Measurements from ENCODE around the gene TRABD2B. TPM values are rescaled to one million over a fixed set of nuclear protein-coding genes. Genes with fewer than 3 reads are reported as not detected.
A peak's percentile ranks its signal among the peaks of the same experiment; 100 is the strongest.

Gene TRABD2B
- total RNA-seq, 2 donors from 2014 or later: 3.8 to 10.7 TPM

DNA sequence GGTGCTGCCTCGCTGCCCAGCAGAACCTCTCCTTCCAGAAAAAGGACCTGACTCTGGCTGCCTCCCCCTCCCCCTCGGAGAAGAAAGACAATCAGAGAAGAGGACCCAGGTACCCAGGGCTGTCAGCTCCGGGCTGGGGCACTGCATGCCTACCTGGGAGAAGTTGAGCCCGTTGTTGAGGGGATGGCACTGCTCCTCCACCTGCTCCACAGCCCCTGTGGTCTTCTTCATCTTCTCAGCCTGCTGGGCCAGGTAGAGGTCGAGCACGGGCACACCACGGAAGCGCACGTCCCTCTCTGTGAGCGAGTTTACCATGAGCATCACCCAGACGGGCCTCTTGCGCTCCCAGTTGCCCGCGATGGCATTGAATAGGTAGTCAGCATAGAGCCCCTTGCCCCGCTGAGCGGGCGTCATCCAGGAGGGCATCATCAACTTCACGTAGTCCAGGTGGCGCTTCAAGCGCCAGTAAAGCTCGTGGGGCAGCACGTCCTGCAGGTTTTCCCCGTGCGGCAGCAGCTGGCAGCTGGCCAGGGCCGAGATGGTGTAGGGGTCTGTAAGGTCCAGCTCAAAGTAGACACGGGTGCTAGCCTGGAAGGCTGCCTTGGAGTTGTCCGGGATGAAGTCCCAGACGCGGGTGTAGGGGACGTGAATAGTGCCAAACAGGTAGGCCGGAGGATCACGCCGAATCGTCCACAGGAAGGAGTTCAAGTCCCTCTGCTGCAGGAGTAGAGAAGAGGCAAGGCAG is 3.1 kb downstream of the TRABD2B start:
- Histone ChIP-seq H3K4me1 (ENCODE audit: control insufficient read depth in 1 of 2, low read depth in 2 of 2) (peaks cover 2 to 46% of the 10 kb centered on the region in 2 donors), H3K4me3 (no peak overlapping the region), H3K9me3 (no peaks in the 10 kb centered on the region), H3K27ac (no peak overlapping the region), H3K36me3 (no peaks in the 10 kb centered on the region), H3K27me3 (replicated peaks; ENCODE audit: insufficient read depth) (no peaks in the 10 kb centered on the region)
- ATAC-seq (ENCODE audit: insufficient number of reproducible peaks, low FRiP score, low read depth) (no peak), DNase-seq (ENCODE audit: low spot score) (no peak)
- TF ChIP-seq, protein P1, sequence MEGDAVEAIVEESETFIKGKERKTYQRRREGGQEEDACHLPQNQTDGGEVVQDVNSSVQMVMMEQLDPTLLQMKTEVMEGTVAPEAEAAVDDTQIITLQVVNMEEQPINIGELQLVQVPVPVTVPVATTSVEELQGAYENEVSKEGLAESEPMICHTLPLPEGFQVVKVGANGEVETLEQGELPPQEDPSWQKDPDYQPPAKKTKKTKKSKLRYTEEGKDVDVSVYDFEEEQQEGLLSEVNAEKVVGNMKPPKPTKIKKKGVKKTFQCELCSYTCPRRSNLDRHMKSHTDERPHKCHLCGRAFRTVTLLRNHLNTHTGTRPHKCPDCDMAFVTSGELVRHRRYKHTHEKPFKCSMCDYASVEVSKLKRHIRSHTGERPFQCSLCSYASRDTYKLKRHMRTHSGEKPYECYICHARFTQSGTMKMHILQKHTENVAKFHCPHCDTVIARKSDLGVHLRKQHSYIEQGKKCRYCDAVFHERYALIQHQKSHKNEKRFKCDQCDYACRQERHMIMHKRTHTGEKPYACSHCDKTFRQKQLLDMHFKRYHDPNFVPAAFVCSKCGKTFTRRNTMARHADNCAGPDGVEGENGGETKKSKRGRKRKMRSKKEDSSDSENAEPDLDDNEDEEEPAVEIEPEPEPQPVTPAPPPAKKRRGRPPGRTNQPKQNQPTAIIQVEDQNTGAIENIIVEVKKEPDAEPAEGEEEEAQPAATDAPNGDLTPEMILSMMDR (IDR thresholded peaks at IDR 0.05): no peak

DNA sequence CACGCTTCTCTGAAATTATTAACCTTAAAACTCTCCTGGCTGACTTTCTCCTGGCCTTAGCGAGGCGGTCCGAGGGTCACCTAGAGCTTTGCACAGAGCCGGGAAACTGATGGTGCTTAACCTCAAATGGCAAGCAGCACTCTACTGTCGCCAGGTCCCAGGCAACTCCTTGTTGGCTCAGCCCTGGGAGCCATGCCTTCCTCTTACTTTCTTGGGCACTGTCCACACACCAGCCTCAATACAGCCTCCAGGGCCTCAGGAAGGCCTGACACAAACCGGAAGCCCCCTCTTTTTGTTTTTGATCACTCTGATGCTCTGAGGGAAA is 3.8 kb downstream of the TRABD2B start:
- no peak overlapping the region for H3K4me3 ChIP-seq
- H3K27ac ChIP-seq: peak overlapping the region; percentile 14 to 53
- H3K4me1 ChIP-seq (ENCODE audit: control insufficient read depth in 1 of 2, low read depth in 2 of 2): peaks cover 2 to 46% of the 10 kb centered on the region in 2 donors
- H3K36me3 ChIP-seq: no peaks in the 10 kb centered on the region
- TF ChIP-seq, protein P1 (IDR thresholded peaks at IDR 0.05): no peak
- H3K27me3 ChIP-seq (replicated peaks; ENCODE audit: insufficient read depth): no peaks in the 10 kb centered on the region
- ATAC-seq (ENCODE audit: insufficient number of reproducible peaks, low FRiP score, low read depth) (no peak), DNase-seq (ENCODE audit: low spot score) (no peak)
- H3K9me3 ChIP-seq: no peaks in the 10 kb centered on the region

DNA sequence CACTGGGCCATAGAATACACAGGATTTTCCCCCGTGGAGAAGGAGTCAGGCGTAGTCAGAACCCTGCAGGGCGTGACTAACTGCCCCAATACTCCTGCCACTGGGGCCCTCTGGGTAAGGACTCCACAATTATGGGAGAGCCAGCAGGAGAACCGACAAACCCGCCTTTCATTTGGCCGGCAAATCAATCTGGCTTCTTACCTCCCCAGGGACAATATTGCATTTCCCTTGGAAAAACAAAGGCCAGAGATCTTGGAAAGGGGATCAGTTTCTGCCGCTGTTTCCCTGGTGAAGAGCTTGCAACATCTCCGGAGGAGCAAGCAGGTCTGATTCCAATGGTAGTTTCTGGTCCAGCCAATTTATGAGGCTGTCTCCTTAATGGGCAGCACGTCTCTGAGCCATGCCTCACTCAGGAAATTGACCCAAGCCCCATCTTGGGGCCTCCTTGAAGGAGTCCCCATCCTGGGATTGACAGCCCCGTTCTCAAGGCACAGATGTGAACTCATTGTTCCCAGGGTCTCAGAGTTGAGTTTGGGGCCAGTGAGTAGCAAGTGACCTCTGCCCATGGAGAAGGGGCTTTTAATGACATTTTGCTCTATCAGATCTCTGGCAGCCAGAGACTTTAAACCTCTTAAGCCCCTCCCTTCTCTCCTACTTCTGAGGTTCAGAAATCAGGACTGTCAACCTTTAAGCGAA is 4.3 kb downstream of the TRABD2B start:
- H3K27ac ChIP-seq: peak overlapping the region; percentile 14 to 53
- ATAC-seq (ENCODE audit: insufficient number of reproducible peaks, low FRiP score, low read depth): no peak

DNA sequence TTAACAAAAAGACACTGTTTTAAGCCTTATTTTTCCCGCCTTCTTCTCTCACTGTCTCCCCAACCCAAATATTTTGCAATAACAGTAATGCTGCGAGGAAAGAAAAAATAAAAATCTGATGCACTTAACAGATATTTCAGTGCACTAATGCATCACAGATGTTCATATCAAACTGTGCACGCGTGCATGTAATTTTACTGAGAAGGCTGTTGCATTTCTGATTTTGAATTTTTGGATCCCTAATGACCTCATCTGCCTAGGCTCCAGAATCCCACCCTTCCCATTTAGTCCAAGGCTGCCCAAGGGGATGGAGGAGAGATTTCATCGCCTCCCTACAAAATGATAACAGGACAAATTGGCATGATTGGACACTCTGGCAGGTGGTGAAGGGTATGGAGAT is 5.5 kb downstream of the TRABD2B start:
- Histone ChIP-seq H3K4me1 (ENCODE audit: control insufficient read depth in 1 of 2, low read depth in 2 of 2) (peaks cover 2 to 49% of the 10 kb centered on the region in 2 donors), H3K27me3 (replicated peaks; ENCODE audit: insufficient read depth) (no peaks in the 10 kb centered on the region), H3K36me3 (no peaks in the 10 kb centered on the region), H3K4me3 (no peak overlapping the region), H3K27ac (no peak overlapping the region), H3K9me3 (no peaks in the 10 kb centered on the region)
- DNase-seq (ENCODE audit: low spot score) (no peak), ATAC-seq (ENCODE audit: insufficient number of reproducible peaks, low FRiP score, low read depth) (no peak)
- TF ChIP-seq, protein P1 (IDR thresholded peaks at IDR 0.05): no peak

More for the DNA sequence above, 4.3 kb downstream of the TRABD2B start:
- Histone ChIP-seq H3K36me3 (no peaks in the 10 kb centered on the region), H3K27me3 (replicated peaks; ENCODE audit: insufficient read depth) (no peaks in the 10 kb centered on the region), H3K9me3 (no peaks in the 10 kb centered on the region), H3K4me3 (peak overlapping the region; percentile 46), H3K4me1 (ENCODE audit: control insufficient read depth in 1 of 2, low read depth in 2 of 2) (peaks cover 2 to 41% of the 10 kb centered on the region in 2 donors)
- TF ChIP-seq, protein P1 (IDR thresholded peaks at IDR 0.05): no peak
- DNase-seq (ENCODE audit: low spot score): peak; percentile 27

DNA sequence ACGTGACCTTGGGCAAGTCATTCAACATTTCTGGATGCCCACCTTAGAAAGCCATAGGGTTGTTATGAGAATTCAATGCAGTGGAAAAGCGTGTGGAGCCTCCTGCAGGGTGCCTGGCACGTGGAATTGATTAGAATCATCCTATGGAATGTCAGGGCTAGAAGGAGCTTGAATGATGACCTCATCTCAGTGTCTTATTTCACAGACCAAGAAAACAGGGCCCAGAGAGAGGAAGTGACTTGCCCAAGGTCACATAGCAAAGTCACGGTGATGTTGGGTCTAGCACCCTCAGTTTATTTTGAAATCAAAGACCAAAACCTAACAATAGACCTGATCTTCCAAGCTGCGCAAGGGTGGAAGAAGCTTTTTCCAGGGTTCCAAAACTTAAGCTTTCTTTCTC is 6.0 kb downstream of the TRABD2B start:
- Histone ChIP-seq H3K4me3 (no peak overlapping the region), H3K36me3 (no peaks in the 10 kb centered on the region), H3K4me1 (ENCODE audit: control insufficient read depth in 1 of 2, low read depth in 2 of 2) (peaks cover 6 to 52% of the 10 kb centered on the region in 2 donors), H3K27ac (no peak overlapping the region), H3K9me3 (no peaks in the 10 kb centered on the region), H3K27me3 (replicated peaks; ENCODE audit: insufficient read depth) (no peaks in the 10 kb centered on the region)
- ATAC-seq (ENCODE audit: insufficient number of reproducible peaks, low FRiP score, low read depth) (no peak), DNase-seq (ENCODE audit: low spot score) (no peak)
- TF ChIP-seq, protein P1 (IDR thresholded peaks at IDR 0.05): no peak
